HG02588 (cell line): ENCODE results near the gene DTX2.
"Not testable (repeated sequence)": the region's sequence is repeated elsewhere in the genome, so short reads cannot be mapped to it uniquely, and the experiment has no call there.

Source experiments
- ATAC-seq: cut with Tn5 transposase; IDR thresholded peaks from one replicate; pipeline ENCODE4 v1.9.1; 2021; ENCODE audit warnings: mild to moderate bottlenecking, moderate library complexity; ENCODE audit not compliant: unreplicated experiment

DTX2 gene

DNA sequence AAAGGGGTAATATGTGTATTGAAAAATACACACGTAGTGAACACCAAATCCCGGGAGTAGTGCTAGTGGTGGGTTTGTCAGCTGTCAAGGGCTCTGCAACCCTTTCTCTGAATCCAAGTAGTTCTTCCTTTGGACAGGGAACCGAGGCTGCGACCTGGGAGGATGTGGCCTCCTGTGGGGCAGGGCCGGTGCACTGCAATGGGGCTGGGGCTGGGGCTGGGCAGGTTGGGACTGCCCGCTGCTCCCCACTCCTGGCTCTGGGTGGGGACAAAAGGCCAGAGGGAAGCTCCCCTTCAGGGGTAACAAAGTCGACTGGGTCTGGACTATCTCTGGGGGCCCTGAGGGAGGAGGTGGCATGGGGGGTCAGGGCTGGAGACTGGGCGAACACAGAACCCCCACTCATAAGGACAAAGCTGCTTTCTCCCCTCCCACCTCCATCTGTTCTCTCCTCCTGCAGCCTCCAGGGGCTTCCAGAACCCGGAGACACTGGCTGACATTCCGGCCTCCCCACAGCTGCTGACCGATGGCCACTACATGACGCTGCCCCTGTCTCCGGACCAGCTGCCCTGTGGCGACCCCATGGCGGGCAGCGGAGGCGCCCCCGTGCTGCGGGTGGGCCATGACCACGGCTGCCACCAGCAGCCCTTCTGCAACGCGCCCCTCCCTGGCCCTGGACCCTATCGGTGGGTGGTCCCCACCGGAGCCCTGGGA, 49.8 kb downstream of the DTX2 start:
- not testable (repeated sequence) for ATAC-seq

- not testable (repeated sequence) for ATAC-seq
These were observed 50.7 kb downstream of the DTX2 start for GRCh38 chr7:76511911-76512885.

DNA sequence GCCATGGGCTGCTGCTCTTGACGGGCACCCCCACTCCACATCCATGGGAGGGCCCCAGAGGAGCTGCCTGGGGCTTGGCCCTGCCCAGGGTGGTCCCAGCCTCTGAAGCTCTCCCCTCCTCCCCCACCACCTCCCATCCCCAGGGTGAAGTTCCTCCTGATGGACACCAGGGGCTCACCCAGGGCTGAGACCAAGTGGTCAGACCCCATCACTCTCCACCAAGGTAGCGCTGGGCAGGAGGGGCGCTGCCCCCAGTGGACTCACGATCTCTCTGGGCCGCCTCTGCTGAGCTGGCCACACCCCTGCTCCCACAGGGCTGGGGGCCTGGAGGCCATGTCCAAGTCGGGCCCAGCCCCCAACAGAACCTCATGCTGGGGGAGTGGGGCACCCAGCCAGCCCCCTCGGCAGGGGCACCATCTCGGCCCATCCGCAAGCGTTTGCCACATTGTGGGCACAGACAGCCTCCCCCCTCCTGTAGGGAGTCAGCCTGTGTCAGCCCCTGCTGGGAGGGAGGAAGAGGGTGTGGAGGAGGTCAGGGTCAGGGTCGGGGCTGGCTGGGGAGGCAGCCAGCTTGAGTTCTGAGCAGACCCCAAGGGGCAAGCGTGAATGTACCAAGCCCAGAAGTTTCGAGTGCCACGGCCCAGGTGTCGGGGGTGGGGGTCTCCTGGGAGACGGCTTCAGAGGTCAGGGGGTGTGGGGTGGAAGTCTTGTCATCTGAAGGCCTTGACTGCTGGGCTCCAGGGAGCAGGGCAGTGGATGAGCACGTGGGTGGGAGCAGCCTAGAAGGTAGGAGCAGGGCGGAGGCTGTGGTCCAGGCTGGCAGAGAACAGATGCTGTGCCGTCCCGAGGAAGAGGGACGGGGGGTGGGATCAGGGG, 51.7 kb downstream of the DTX2 start:
- ATAC-seq = no peak

DNA sequence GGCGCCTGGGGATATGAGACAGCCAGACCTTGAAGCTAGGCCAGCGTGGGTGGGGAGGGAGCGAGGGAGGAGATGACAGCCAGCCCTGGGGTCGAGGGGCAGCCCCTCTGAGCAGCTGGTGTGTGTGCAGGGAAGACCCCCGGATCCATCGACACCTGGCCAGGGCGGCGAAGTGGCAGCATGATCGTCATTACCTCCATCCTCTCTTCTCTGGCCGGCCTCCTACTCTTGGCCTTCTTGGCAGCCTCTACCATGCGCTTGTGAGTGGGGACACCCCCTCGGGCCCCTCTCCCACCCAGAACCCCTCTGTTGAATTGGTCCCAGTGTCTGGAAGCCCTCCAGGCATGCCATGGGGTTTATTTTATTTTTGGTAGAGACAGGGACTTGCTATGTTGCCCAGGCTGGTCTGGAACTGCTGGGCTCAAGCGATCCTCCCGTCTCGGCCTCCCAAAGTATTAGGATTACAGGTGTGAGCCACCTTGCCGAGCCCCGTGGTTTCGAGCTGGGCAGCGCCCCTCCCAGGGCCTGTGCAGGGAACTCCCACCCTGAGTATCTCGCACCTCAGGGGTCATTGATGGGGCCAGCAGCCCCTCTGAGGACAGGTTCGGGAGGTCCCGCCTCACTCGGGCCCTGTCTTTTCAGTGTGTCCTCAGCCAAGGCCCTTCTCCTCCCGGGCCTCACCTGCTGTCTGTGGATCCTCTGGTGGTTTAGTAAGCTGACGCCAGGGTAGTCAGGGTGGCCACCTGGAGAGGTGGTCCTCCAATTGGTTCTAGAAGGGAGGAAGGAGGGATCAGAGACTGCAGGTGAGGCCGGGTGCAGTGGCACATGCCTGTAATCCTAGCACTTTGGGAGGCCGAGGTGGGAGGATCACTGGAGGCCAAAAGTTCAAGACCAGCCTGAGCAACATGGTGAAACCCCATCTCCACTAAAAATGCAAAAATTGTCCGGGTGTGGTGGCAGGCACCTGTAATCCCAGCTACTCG, 52.6 kb downstream of the DTX2 start:
- no peak for ATAC-seq

DNA sequence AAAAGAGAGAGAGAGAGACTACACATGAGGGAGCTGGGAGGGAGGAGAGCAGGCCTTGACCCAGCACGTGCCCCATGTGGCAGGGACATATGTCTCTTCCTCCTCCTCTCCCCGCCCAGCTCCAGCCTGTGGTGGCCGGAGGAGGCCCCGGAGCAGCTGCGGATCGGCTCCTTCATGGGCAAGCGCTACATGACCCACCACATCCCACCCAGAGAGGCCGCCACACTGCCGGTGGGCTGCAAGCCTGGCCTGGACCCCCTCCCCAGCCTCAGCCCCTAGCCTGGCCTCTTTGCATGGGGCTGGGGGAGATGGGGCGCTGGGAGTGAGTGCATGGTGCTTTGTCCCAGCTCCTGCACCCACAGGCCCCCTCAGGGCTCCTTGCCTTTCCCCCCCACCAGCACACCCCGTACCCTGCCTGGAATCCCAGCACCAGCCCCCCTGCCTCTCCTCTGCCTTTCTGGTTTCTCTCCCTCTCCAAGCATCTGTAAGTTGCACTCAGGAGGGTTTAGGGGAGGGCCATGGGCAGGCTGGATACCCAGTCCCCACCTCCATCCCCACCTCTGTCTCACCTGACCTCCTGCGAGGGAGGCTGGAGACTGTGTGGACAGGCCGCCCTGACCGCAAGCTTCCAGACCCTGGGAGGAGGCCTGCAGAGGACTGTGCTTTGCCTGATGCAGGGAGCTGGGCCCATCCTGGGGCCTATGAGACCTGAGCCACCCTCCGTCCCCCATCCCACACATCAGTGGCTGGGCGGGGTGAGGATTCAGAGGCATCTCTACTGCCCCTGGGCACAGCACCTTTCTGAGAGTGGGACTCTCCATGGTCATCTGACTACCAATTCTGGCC, 53.6 kb downstream of the DTX2 start:
- ATAC-seq = no peak

GRCh38 chr7:76515999-76516443, 54.5 kb downstream of the DTX2 start:
- no peak for ATAC-seq

- not testable (repeated sequence) for ATAC-seq
These were observed 55.4 kb downstream of the DTX2 start for GRCh38 chr7:76516932-76517331.

- not testable (repeated sequence) for ATAC-seq
These were observed 64.7 kb downstream of the DTX2 start for GRCh38 chr7:76526183-76526582.

GRCh38 chr7:76531643-76532042, 70.1 kb downstream of the DTX2 start:
- not testable (repeated sequence) for ATAC-seq

- ATAC-seq = not testable (repeated sequence)
These were observed 81.7 kb downstream of the DTX2 start, which contains the start of gene SPDYE16 for GRCh38 chr7:76543197-76543596. TSS of gene SPDYE16 (minus strand) at chr7:76543297. CDS start at chr7:76541459, 1,838 bp downstream.

GRCh38 chr7:76549025-76549854, 87.7 kb downstream of the DTX2 start:
- ATAC-seq = peak; percentile 100

- ATAC-seq = not testable (repeated sequence)
These were observed 88.3 kb downstream of the DTX2 start for GRCh38 chr7:76549855-76550248.

DNA sequence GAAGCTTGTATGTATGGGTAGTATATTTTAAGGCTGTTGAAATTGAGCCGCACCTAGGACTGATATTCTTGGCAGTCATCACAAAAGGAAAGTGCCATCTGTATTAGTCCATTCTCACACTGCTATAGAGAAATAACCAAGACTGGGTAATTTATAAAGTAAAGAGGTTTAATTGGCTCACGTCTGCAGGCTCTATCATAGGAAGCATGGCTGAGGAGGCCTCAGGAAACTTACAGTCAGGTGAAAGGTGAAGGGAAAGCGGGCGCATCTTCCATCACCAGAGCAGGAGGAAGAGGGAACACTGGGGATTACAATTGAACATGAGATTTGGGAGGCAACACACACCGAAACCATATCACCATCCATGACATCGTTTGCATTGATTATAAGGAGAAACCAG, 90.5 kb downstream of the DTX2 start:
- not testable (repeated sequence) for ATAC-seq
